Astrocyte of the hippocampus (primary cell): ENCODE results near the gene TBX4.

Source experiments
- DNase-seq: peaks from one replicate; pipeline ENCODE4 v3.0.0; 2011; ENCODE audit warnings: low read depth, low spot score

The TBX4 gene

GRCh38 chr17:61454381-61455323 lies 2.4 kb downstream of the TBX4 start:
- no peak for DNase-seq

- no peak for DNase-seq
Measured at GRCh38 chr17:61455324-61456060, 3.3 kb downstream of the TBX4 start.

GRCh38 chr17:61456061-61456681 lies 3.9 kb downstream of the TBX4 start:
- no peak for DNase-seq

- DNase-seq, result no peak
Measured at GRCh38 chr17:61456688-61457225, 4.5 kb downstream of the TBX4 start.

GRCh38 chr17:61457226-61457983 lies 5.2 kb downstream of the TBX4 start:
- DNase-seq, result no peak

- DNase-seq, result no peak
Measured at GRCh38 chr17:61458000-61458399, 5.8 kb downstream of the TBX4 start.

GRCh38 chr17:61458421-61459141 lies 6.4 kb downstream of the TBX4 start:
- no peak for DNase-seq

- DNase-seq, result no peak
Measured at GRCh38 chr17:61459142-61459809, 7.1 kb downstream of the TBX4 start.

- DNase-seq, result no peak
Measured at GRCh38 chr17:61459939-61460718, 7.9 kb downstream of the TBX4 start.

- no peak for DNase-seq
Measured at GRCh38 chr17:61460796-61461585, 8.8 kb downstream of the TBX4 start.

- no peak for DNase-seq
Measured at GRCh38 chr17:61461586-61461966, 9.4 kb downstream of the TBX4 start.

GRCh38 chr17:61461967-61462718 lies 9.9 kb downstream of the TBX4 start:
- no peak for DNase-seq

GRCh38 chr17:61462719-61463315 lies 10.6 kb downstream of the TBX4 start:
- no peak for DNase-seq

GRCh38 chr17:61463316-61464129 lies 11.3 kb downstream of the TBX4 start:
- DNase-seq, result no peak

GRCh38 chr17:61464130-61464842 lies 12.1 kb downstream of the TBX4 start:
- no peak for DNase-seq

GRCh38 chr17:61464843-61465180 lies 12.6 kb downstream of the TBX4 start:
- no peak for DNase-seq
